Measurements from ENCODE around the gene C1QTNF9. TPM values are rescaled to one million over a fixed set of nuclear protein-coding genes. Genes with fewer than 3 reads are reported as not detected.

The C1QTNF9 gene
- total RNA-seq, 1 donor from 2014 or later, result not detected

DNA sequence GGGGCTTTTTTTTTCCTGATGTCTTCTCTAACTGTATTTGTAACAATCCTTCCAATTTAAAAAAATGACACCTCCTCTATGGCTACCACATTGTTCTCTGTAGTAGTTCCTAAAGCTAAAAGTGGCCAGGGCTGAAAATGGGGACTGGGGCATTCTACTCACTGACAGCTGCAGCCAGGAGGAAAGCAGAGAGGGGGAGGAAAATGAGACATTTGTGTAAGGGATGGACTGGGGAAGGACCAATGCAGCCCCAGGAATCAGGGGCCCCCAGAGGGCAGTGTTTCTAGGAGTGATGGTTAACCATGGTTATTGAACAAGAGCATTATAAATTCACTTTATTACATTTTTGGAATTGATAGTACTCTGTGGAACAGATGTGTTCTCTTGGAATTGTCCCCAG lies 34.3 kb upstream of the C1QTNF9 start:
- ATAC-seq (ENCODE audit: low read depth), result no peak
- no peak for DNase-seq
- H3K9me3 Mint-ChIP-seq, result no peaks in the 10 kb centered on the region
- peaks cover 5% of the 10 kb centered on the region for H3K36me3 Mint-ChIP-seq (ENCODE audit: low read depth)
- H3K4me1 Mint-ChIP-seq, result peaks cover 68% of the 10 kb centered on the region
- intact Hi-C loops (cut with micrococcal nuclease), result loop anchor here (10.0 kb wide), 1 partner anchor 160 kb away; no protein-coding TSS in a partner anchor
- TF ChIP-seq, protein P1, sequence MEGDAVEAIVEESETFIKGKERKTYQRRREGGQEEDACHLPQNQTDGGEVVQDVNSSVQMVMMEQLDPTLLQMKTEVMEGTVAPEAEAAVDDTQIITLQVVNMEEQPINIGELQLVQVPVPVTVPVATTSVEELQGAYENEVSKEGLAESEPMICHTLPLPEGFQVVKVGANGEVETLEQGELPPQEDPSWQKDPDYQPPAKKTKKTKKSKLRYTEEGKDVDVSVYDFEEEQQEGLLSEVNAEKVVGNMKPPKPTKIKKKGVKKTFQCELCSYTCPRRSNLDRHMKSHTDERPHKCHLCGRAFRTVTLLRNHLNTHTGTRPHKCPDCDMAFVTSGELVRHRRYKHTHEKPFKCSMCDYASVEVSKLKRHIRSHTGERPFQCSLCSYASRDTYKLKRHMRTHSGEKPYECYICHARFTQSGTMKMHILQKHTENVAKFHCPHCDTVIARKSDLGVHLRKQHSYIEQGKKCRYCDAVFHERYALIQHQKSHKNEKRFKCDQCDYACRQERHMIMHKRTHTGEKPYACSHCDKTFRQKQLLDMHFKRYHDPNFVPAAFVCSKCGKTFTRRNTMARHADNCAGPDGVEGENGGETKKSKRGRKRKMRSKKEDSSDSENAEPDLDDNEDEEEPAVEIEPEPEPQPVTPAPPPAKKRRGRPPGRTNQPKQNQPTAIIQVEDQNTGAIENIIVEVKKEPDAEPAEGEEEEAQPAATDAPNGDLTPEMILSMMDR (IDR thresholded peaks at IDR 0.05), result no peak
- peak overlapping the region; percentile 68 for H3K4me3 Mint-ChIP-seq
- ChIA-PET CTCF (interaction anchor here (1.3 to 2.7 kb wide), 3 partner anchors 11 to 47 kb away, joined by 5 to 16 read pairs (median 7); no protein-coding TSS in a partner anchor), POLR2A (interaction anchor here (0.8 to 1.0 kb wide), 2 partner anchors 13 to 897 kb away, joined by 3 read pairs; no protein-coding TSS in a partner anchor)
- peak overlapping the region; percentile 92 for H3K27ac Mint-ChIP-seq
- H3K27me3 Mint-ChIP-seq, result no peaks in the 10 kb centered on the region

DNA sequence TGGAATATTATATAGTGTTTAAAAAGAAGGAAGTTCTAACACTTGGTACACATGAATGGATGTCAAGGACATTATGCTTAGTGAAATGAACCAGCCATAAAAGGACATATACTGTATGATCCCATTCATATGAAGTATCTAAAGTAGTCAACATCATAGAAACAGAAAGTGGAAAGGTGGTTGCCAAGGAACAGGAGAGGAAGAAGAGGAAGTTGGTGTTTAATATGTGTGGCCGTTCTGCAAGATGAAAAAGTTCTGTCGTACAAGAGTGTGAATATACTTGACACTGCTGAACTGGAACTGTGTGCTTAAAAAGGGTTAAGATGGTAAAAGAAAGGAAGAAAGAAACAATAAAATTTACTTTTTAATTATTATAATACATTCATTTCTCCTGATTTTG lies 33.1 kb upstream of the C1QTNF9 start:
- TF ChIP-seq, protein P1 (IDR thresholded peaks at IDR 0.05), result no peak
- Mint-ChIP-seq H3K9me3 (no peaks in the 10 kb centered on the region), H3K4me3 (peak overlapping the region; percentile 1), H3K36me3 (ENCODE audit: low read depth) (peaks cover 3% of the 10 kb centered on the region), H3K27me3 (no peaks in the 10 kb centered on the region), H3K27ac (peak overlapping the region; percentile 92), H3K4me1 (peaks cover 65% of the 10 kb centered on the region)
- ATAC-seq (ENCODE audit: low read depth), result peak; percentile 25
- ChIA-PET CTCF (no interaction called here), POLR2A (interaction anchor here (0.5 kb wide), 1 partner anchor 774 kb away, joined by 3 read pairs; no protein-coding TSS in a partner anchor)
- intact Hi-C loops (cut with micrococcal nuclease), result loop anchor here (10.0 kb wide), 1 partner anchor 158 kb away; no protein-coding TSS in a partner anchor
- no peak for DNase-seq

DNA sequence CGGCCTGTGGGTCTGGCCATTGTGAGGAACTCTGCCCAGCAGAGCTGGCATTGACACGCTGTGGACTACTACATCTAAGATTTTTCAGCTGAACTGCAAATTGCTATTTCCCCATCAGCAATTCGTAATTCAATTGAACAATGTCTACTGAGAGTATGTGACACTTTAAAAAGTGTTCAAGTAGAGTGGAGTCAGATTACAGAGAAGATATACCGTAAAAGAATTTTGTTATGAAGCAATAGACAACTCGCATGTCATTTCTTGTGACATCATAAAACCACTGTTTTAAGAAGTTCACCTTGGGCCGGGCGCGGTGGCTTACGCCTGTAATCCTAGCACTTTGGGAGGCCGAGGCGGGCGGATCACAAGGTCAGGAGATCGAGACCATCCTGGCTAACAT lies 32.5 kb upstream of the C1QTNF9 start:
- ChIA-PET CTCF (no interaction called here), POLR2A (interaction anchor here (0.5 to 0.6 kb wide), 2 partner anchors 505 to 773 kb away, joined by 3 read pairs; no protein-coding TSS in a partner anchor)
- DNase-seq, result no peak
- TF ChIP-seq, protein P1 (IDR thresholded peaks at IDR 0.05), result no peak
- H3K36me3 Mint-ChIP-seq (ENCODE audit: low read depth), result peaks cover 1% of the 10 kb centered on the region
- peaks cover 61% of the 10 kb centered on the region for H3K4me1 Mint-ChIP-seq
- H3K27me3 Mint-ChIP-seq, result no peaks in the 10 kb centered on the region
- no peak overlapping the region for H3K4me3 Mint-ChIP-seq
- intact Hi-C loops (cut with micrococcal nuclease), result loop anchor here (10.0 kb wide), 1 partner anchor 158 kb away; no protein-coding TSS in a partner anchor
- ATAC-seq (ENCODE audit: low read depth), result no peak
- no peaks in the 10 kb centered on the region for H3K9me3 Mint-ChIP-seq
- H3K27ac Mint-ChIP-seq, result peak overlapping the region; percentile 26

DNA sequence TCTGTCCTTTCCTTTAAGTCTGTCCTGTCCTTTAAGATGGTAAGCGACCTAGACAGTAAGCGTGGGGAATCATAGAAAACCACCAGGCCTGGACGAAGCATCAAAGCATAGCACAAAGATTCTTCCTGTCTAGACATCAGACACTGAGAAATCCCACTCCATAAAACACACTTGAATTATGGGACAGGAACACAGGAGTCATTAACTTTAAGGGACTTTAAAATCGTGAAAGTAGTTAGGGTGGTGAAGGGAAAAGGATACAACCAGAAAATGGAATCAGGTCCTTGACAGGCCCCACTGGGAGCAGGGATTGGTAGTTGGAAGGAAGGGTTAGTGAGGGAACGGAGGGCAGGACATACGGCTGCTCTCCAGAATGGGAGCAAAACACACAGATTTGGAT lies 31.6 kb upstream of the C1QTNF9 start:
- no peaks in the 10 kb centered on the region for H3K9me3 Mint-ChIP-seq
- TF ChIP-seq, protein P1 (IDR thresholded peaks at IDR 0.05), result no peak
- DNase-seq, result no peak
- H3K4me3 Mint-ChIP-seq, result no peak overlapping the region
- intact Hi-C loops (cut with micrococcal nuclease), result loop anchor here (10.0 kb wide), 1 partner anchor 157 kb away; no protein-coding TSS in a partner anchor
- ATAC-seq (ENCODE audit: low read depth), result no peak
- H3K36me3 Mint-ChIP-seq (ENCODE audit: low read depth), result no peaks in the 10 kb centered on the region
- H3K4me1 Mint-ChIP-seq, result peaks cover 56% of the 10 kb centered on the region
- no peak overlapping the region for H3K27ac Mint-ChIP-seq
- ChIA-PET POLR2A (interaction anchor here (0.8 kb wide), 1 partner anchor 60 kb away, joined by 3 read pairs; no protein-coding TSS in a partner anchor), CTCF (no interaction called here)
- no peaks in the 10 kb centered on the region for H3K27me3 Mint-ChIP-seq

DNA sequence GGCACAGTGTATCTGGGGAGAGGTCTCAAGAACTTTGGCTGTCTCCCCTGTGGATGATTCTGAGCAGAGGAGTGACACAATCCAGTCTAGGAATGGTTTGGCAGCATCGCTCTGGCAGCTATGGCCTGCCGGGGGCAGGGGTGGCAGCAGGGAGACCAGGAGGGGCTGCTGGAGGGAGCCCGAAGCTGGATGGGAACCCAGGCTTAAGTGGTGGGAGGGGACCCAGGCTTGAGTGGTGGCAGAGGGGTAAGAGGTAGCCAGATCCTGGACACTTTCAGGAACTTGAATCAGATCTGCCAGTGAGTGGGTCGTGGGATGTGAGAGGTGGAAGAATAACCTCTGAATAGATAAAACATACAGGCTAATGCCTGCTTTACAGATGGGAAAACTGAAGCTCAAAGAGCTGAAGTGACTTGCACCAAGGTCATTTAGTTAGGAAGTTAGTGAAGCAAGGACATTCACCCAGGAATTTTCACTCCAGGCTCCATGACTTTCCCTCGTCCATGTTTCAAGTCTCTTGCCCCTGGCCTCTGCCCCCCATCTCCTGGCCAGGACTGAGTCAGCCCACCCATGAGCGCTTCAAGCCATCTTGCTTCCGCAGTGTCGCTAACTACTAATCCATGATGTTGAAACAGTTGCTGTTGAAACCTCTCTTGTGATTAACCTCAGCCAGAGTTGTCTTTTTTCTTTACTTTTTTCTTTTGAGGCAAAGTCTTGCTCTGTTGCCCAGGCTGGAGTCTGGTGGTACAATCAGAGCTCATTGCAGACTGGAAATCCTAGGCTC lies 29.9 kb upstream of the C1QTNF9 start:
- Mint-ChIP-seq H3K9me3 (no peaks in the 10 kb centered on the region), H3K36me3 (ENCODE audit: low read depth) (peaks cover 5% of the 10 kb centered on the region), H3K4me1 (peaks cover 38% of the 10 kb centered on the region), H3K27me3 (no peaks in the 10 kb centered on the region), H3K4me3 (no peak overlapping the region), H3K27ac (no peak overlapping the region)
- intact Hi-C loops (cut with micrococcal nuclease), result loop anchor here (10.0 kb wide), 1 partner anchor 155 kb away; no protein-coding TSS in a partner anchor
- no peak for DNase-seq
- TF ChIP-seq, protein P1 (IDR thresholded peaks at IDR 0.05), result no peak
- no peak for ATAC-seq (ENCODE audit: low read depth)
- ChIA-PET CTCF (interaction anchor here (1.1 kb wide), 1 partner anchor 15 kb away, joined by 3 read pairs; no protein-coding TSS in a partner anchor), POLR2A (no interaction called here)
